Right kidney (tissue), 1 donor: Measurements from ENCODE around the gene KCNT1.

Experiments
- DNase-seq: peaks from one replicate; pipeline ENCODE4 v3.0.0-alpha.2; 2016

The KCNT1 gene

GRCh38 chr9:135747311-135747710 is 45.3 kb downstream of the KCNT1 start:
- no peak for DNase-seq

- DNase-seq, result no peak
These were observed 46.7 kb downstream of the KCNT1 start for GRCh38 chr9:135748676-135749075.

- DNase-seq, result no peak
These were observed 47.4 kb downstream of the KCNT1 start for GRCh38 chr9:135749171-135750045.

DNA sequence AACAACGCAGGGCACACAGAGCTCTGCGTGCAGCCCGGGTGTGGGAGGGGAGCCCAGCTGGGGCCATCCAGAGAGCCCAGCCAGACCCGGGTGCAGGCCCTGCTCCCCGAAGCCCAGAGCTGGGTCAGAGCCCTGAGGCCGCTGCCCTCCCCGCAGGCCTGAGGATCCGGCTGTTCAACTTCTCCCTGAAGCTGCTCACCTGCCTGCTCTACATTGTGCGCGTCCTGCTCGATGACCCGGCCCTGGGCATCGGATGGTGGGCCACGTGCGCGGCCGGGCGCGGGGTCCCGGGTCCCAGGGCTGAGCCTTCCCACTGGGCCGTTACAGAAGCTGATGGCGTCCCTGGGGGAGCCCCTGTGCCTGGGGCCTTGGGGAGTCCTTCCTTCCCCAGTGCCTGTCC is 48.8 kb downstream of the KCNT1 start:
- DNase-seq, result no peak

DNA sequence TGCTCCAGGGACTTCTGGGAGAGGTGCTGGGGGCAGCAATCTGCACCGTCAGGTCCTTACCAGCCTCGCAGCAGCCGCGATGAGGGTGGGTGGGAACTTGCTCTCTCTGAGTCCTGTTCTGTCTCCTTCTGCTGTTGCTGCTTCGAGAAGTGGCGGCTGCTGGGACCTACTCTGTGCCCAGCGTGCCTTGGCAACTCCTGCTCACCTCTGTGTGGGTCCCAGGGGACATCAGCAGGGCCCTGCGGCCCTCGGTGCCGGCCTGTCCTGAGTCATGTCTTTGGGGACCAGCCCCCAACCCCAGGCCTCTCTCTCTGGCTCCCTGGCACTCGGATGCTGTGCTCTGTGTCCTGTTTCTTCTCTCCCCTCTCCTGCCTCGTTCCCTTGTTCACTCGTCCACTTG is 49.5 kb downstream of the KCNT1 start:
- DNase-seq, result no peak

- DNase-seq, result no peak
These were observed 50.6 kb downstream of the KCNT1 start for GRCh38 chr9:135752281-135753204.

DNA sequence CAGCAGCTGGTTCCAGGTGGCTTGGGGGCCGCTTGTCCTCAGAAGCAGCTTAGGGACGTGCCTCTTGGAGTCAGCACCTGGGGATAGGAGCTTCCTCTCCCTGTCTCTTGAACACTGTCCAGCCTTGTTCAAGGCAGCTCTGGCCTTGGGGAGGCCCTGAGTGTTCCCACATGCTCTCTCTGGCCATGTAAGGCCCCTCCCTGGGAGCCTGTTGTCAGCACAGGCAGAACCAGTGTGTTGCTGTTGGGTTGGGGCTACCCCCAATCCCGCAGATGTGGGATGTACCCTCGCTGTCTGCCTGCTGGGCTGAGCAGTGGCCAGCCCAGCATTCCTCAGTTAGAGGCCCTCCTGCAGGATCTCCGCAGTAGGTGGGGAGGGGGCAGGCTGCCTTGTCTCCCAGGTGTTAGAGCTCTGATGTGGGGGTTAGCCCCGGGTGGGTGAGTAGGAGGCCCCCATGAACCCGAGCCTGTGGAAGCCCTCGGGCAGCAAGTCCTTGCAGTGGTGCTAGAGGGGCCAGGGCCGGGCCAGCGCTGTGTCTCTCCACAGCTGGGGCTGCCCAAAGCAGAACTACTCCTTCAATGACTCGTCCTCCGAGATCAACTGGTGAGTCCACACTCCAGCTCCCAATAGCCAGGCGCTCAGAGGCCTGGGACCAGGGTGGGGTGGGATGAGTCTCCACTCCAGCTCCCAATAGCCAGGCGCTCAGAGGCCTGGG is 51.6 kb downstream of the KCNT1 start:
- no peak for DNase-seq

- DNase-seq, result no peak
These were observed 54.6 kb downstream of the KCNT1 start for GRCh38 chr9:135756576-135756975.

GRCh38 chr9:135757356-135757755 is 55.4 kb downstream of the KCNT1 start:
- DNase-seq, result no peak

DNA sequence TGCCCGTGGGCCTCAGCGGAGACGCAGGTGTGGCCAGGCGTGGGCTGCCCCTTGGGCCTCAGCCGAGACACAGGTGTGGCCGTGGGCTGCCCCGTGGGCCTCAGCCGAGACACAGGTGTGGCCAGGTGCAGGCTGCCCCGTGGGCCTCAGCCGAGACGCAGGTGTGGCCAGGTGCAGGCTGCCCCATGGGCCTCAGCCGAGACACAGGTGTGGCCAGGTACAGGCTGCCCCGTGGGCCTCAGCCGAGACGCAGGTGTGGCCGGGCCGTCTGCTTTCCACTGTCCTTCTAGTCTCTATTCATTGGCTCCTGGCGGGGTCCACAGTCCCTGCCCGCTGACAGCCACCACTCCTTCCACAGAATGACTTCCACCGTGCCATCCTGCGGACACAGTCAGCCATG is 56.1 kb downstream of the KCNT1 start:
- no peak for DNase-seq

- DNase-seq, result no peak
These were observed 56.9 kb downstream of the KCNT1 start for GRCh38 chr9:135758870-135759269.

- no peak for DNase-seq
These were observed 57.8 kb downstream of the KCNT1 start for GRCh38 chr9:135759676-135760300.

DNA sequence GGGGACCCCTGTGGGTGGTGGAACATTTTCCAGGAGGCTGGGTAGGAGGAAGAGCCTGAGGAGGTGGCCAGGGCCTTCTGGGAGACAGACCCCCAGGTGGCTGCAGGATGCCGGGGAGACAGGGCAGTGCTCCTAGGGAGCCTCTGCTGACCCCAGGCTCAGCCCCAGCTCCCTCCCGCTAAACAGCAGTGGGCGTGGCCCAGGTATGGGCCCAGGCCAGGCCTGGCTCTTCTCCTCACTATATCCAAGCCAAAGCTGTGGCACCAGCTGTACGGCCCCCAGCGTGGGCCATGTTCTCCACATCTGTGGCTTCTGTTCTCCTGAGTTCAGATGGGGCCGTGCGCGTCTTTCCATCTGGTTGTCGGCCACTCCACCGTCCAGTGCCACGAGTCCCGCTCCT is 58.5 kb downstream of the KCNT1 start:
- no peak for DNase-seq

DNA sequence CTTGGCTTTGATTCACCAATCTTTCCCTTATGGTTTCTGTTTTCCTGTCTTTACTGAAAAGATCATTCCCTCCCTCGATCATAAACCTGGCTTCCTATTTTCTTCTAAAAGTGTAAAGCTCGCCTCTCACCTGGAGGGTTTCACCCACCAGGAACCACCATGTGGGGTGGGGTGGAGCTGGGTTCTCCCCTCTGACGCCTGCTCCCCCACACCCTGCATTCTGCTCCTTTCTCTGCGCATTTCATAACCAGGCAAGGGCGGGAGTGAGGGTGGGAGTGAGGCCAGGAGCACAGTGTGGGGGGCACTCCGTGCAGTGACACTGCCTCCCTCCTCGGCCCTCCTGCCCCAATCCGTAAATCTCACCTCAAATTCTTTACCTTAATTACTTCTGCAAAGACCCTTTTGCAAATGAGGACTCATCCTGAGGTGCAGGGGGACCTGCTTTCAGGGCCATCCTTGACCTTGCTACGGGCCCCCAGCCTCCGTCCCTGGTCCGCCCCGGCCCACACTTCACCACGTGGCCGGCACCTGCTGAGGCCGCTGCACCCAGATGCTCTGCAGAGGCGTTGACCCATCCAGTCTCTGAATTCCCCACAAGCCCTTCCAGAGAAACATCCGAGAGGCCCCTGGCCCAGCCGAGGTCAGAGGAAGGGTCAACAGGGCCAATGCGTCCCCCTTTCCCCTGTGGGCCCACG is 59.3 kb downstream of the KCNT1 start:
- no peak for DNase-seq

DNA sequence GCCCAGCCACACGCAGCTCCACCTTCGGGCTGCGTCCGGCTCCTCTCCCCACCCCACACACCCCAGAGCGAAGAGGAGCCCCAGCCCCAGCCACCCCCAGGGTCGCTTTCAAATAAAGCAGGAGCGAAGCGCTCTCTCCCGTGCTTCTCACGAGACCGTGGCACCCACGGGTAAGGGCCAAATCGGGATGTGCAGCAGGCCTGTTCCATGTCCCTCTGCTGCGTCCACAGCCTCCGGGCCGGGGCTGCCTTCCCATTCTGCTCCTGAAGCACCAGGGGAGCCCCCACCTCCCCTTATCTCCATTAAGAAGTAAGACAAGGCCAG is 59.8 kb downstream of the KCNT1 start:
- no peak for DNase-seq

DNA sequence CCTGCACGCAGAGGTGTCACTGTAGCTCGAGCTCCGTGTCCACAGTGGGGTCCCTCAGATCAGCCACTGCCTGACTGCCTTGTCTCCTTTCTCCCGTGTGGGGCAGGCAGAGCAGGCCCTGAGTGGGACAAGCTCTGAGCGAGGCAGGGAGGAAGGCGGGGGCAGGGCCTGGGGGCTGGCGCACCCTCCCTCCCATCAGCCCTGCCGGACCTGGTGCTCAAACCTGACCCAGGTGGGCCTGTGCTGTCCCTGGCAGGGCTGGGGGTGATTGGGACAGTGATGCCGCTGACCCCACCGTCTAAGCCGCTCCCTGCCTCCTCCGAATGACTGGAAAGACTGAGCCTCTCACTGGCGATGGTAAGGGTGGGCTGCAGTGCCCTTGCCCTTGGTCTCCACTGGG is 60.9 kb downstream of the KCNT1 start:
- DNase-seq, result no peak

DNA sequence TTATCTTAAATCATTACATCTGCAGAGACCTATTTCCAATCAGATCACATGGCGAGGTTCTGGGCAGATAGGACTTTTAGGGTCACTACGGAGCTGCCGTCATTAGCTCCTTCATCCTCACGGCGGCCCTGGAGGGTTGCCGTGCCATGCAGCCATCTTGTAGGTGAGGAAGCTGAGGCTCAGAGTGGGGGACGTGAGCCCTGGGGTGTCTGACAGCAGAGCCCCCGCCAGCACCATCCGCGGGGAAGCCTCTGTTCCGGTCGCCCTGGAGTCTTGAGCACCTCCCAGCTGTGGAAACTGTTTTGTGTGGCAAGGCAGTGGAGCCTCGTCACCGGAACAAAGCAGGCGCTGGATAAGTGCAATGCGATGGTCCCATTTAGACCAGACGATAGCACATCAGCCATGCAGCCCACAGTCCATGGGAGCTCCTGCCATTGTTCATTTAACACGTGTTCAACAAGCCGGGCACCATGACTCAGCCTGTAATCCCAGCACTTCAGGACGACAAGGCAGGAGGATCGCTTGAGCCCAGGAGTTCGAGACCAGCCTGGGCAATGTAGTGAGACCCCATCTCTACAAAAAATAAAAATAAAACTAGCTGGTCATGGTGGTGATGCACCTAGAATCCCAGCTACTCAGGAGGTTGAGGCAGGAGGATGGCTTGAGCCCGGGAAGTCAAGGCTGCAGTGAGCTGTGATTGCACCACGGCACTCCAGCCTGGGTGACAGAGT is 61.9 kb downstream of the KCNT1 start:
- no peak for DNase-seq

DNA sequence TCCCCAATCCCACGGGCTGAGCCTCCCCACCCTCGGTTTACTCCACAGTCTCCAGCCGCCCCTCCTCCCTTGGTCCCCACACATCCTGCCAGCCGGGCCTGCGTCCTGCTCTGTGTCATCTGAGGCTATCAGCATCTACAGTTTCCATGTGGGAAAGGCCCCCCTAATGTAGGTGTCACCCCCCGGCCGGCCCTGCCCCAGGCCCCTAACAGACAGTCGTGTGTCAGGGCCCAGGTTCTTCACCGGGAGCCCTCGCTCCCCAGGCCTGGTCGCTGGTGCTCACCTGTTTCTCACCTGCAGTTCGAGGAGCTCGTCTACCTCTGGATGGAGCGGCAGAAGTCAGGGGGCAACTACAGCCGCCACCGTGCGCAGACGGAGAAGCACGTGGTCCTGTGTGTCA is 62.7 kb downstream of the KCNT1 start:
- DNase-seq, result no peak

GRCh38 chr9:135765416-135765815 is 63.4 kb downstream of the KCNT1 start:
- DNase-seq, result no peak

DNA sequence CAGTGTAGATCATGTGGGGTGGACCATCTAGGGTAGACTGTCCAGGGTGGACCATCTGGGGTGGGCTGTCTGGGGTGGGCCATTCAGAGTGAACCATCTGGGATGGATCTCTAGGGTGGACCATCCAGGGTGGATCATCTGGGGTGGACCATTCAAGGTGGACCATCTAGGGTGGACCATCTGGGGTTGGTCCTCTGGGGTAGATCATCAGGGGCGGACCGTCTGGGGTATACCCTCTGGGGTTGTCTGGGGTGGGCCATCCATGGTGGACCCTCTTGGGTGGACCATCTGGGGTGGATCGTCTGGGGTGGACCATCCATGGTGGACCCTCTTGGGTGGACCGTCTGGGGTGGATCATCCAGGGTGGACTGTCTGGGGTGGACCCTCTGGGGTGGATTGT is 64.3 kb downstream of the KCNT1 start:
- no peak for DNase-seq

- no peak for DNase-seq
These were observed 64.7 kb downstream of the KCNT1 start for GRCh38 chr9:135766707-135767106.
